IPS-18a (cell line): Measurements from ENCODE around the gene CUX1.
"Not testable (repeated sequence)": the region's sequence is repeated elsewhere in the genome, so short reads cannot be mapped to it uniquely, and the experiment has no call there.

Experiments used
- H3K27ac ChIP-seq: one replicate; pipeline ENCODE4 v1.5.1; 2013; ENCODE audit warnings: low read length
- H3K27me3 ChIP-seq: one replicate; pipeline ENCODE4 v1.6.1; 2013; ENCODE audit warnings: mild to moderate bottlenecking, low read length; ENCODE audit not compliant: control insufficient read depth, insufficient read depth
- H3K36me3 ChIP-seq: one replicate; pipeline ENCODE4 v1.6.1; 2013; ENCODE audit warnings: low read depth, low read length; ENCODE audit not compliant: control insufficient read depth
- H3K4me1 ChIP-seq: one replicate; pipeline ENCODE4 v1.6.1; 2013; ENCODE audit warnings: low read depth, low read length; ENCODE audit not compliant: control insufficient read depth
- H3K4me3 ChIP-seq: one replicate; pipeline ENCODE4 v1.5.1; 2013; ENCODE audit warnings: low read length
- H3K9ac ChIP-seq: one replicate; pipeline ENCODE4 v1.6.1; 2013; ENCODE audit warnings: mild to moderate bottlenecking, low read length, moderate library complexity
- H3K9me3 ChIP-seq: one replicate; pipeline ENCODE4 v1.6.1; 2013; ENCODE audit warnings: low read depth, low read length; ENCODE audit not compliant: control insufficient read depth

CUX1 gene

DNA sequence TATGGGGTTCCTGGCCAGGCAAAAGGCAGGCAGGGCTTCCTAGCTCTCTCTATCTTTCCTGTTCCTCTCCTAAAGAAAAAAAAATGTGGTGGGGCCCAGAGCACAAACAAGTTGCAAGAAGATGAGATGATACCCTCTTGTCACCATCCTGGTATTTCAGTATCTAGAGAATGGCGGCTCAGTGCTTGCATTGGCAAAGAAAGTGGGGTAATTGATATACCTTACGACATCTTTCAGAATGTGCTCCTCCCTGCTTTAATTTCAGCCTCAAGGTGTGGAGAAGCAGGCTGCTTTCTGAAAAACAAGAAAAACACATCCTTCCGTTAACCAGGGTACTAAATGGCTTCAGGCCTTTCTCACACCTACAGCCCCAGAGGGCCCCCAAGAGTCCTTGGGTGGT is 34.5 kb upstream of the CUX1 start:
- H3K9ac ChIP-seq = no peak overlapping the region
- H3K36me3 ChIP-seq = no peaks in the 10 kb centered on the region
- H3K4me3 ChIP-seq = no peak overlapping the region
- no peaks in the 10 kb centered on the region for H3K4me1 ChIP-seq
- H3K9me3 ChIP-seq = no peaks in the 10 kb centered on the region
- H3K27me3 ChIP-seq = no peaks in the 10 kb centered on the region
- no peak overlapping the region for H3K27ac ChIP-seq

DNA sequence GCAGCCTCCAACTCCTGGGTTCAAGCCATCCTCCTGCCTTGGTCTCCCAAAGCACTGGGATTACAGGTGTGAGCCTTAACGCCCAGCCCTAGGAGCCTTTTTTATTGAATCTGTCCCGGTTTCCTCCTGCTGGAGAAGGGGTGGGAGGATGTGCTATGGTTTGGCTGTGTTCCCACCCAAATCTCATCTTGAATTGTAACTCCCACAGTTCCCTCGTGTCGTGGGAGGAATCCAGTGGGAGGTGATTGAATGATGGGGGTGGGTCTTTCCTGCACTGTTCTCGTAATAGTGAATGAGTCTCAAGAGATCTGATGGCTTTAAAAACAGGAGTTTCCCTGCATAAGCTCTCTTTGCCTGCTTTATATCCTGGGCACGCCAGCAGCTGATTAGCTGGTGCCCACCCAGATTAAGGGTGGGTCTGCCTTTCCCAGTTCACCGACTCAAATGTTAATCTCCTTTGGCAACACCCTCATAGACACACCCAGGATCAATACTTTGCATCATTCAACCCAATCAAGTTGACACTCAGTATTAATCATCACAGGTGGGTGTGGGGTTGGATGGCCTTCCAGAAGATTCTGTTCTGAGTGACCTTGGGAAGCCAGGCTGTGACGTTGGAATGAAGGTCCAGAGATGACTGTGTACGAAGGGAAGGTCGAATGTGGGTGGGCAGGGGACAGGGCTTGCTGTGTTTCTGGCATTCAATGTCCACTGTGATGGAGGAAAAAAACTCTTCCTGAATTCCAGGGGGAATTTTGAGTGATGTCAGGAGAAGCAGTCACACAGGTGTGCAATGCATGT is 33.8 kb upstream of the CUX1 start:
- no peaks in the 10 kb centered on the region for H3K4me1 ChIP-seq
- no peaks in the 10 kb centered on the region for H3K9me3 ChIP-seq
- no peaks in the 10 kb centered on the region for H3K36me3 ChIP-seq
- H3K4me3 ChIP-seq = no peak overlapping the region
- no peak overlapping the region for H3K27ac ChIP-seq
- H3K27me3 ChIP-seq = no peaks in the 10 kb centered on the region
- H3K9ac ChIP-seq = no peak overlapping the region

DNA sequence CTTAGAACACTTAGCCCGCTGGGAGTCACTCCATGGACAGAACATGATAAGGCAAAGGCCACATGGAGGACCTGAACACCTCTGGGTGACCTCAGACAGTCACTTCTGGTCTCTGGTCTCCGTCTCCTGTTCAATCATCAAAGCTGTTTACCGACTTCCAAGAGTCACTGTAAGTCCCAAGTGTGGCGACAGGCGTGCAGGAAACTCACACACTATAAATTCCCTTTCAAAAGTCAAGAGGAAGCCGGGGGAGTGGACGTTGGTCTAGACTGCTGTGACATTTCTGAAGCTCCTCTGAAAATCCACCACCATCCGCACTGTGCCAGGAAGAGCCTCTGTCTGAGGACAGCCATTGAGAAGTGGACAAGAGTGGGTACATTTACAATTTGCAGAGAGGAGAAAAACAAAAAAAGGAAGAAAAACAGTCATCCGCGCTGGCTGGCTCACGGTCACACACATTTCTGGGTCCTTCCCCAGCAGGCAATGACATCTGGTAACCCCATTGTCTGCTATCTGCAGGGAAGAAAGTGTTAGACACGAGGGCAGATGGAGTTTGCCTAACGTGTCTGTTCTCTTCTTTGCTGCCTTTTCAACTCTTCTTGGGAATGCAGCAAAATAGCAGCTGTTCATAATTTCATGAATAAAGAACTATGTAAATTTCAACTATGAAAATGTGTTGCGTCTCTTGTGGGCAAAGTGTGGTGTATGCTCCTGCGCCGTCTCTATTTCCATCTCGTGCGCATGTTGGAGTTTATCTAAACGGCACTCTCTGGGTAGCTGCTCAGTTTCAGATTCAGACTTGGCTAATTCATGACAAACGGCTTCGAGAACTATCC is 32.9 kb upstream of the CUX1 start:
- no peak overlapping the region for H3K9ac ChIP-seq
- no peaks in the 10 kb centered on the region for H3K36me3 ChIP-seq
- H3K9me3 ChIP-seq = no peaks in the 10 kb centered on the region
- H3K4me3 ChIP-seq = no peak overlapping the region
- no peaks in the 10 kb centered on the region for H3K4me1 ChIP-seq
- no peak overlapping the region for H3K27ac ChIP-seq
- no peaks in the 10 kb centered on the region for H3K27me3 ChIP-seq

DNA sequence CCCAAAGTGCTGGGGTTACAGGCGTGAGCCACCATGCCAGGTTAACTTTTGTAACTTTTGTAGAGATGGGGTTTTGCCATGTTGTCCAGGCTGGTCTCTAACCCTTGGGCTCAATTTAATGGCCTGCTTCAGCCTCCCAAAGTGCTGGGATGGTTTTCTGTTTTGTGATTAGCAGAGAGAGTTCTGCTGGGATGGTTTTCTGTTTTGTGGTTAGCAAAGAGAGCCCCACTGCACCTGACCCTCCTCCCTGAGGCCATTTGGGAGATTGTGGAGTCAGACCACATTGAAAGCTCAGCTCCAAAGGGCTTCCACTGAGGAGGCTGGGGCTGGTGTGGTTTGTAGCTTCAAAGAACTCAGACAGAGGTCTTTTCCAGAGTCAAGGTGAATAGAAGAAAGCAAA is 29.6 kb upstream of the CUX1 start:
- Histone ChIP-seq H3K36me3 (no peaks in the 10 kb centered on the region), H3K4me1 (no peaks in the 10 kb centered on the region), H3K4me3 (no peak overlapping the region), H3K9me3 (no peaks in the 10 kb centered on the region), H3K27ac (no peak overlapping the region), H3K9ac (no peak overlapping the region), H3K27me3 (no peaks in the 10 kb centered on the region)

DNA sequence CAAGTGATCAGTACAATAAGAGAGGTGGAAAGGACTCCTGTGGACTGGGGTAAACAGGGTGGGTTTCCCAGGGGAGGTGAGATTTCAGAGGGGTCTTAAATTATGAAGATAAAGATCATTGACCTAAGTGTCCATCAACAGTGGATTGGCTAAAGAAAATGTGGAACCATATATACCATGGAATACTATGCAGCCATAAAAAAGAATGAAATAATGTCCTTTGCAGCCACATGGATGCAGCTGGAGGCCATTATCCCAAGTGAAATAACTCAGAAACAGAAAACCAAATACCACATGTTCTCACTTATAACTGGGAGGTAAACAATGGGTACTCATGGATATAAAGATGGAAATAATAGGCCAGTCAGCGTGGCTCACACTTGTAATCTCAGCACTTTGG is 28.9 kb upstream of the CUX1 start:
- no peak overlapping the region for H3K9ac ChIP-seq
- H3K9me3 ChIP-seq = no peaks in the 10 kb centered on the region
- no peak overlapping the region for H3K4me3 ChIP-seq
- no peak overlapping the region for H3K27ac ChIP-seq
- H3K27me3 ChIP-seq = no peaks in the 10 kb centered on the region
- no peaks in the 10 kb centered on the region for H3K36me3 ChIP-seq
- H3K4me1 ChIP-seq = no peaks in the 10 kb centered on the region

DNA sequence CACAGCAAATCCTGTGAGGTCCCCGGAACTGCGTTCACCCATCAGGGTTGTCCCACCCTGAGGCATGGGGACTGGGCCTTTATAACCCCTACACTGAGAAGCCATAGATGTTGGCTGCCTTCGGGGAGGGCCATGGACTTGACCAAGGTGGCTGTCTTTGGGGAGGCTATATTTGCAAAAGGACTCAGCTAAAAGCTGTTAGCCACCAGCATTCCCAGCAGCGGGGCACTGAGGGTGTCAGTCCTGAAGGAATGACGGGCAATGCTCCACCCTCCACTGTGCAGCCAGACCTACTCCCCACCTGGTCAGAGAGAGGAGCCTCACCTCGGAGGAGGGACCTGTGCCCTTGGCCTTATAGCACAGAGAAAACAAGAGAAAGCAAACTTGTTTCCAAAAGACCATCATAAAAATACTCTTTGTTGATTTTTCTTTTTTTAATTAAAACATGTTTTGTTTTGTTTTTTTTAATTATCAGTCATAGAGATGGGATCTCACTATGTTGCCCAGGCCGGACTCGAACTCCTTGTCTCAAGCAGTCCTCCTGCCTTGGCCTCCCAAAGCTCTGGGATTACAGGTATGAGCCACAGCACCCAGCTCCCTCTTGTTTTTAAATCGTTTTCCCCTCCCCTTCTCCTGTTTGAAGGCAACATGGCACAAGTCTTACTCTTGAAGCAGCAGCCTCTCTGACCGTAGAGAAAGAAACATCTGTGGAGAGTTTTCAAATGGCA is 26.7 kb upstream of the CUX1 start:
- Histone ChIP-seq H3K9me3 (no peaks in the 10 kb centered on the region), H3K4me1 (no peaks in the 10 kb centered on the region), H3K36me3 (no peaks in the 10 kb centered on the region), H3K4me3 (no peak overlapping the region), H3K27ac (no peak overlapping the region), H3K9ac (no peak overlapping the region), H3K27me3 (no peaks in the 10 kb centered on the region)

DNA sequence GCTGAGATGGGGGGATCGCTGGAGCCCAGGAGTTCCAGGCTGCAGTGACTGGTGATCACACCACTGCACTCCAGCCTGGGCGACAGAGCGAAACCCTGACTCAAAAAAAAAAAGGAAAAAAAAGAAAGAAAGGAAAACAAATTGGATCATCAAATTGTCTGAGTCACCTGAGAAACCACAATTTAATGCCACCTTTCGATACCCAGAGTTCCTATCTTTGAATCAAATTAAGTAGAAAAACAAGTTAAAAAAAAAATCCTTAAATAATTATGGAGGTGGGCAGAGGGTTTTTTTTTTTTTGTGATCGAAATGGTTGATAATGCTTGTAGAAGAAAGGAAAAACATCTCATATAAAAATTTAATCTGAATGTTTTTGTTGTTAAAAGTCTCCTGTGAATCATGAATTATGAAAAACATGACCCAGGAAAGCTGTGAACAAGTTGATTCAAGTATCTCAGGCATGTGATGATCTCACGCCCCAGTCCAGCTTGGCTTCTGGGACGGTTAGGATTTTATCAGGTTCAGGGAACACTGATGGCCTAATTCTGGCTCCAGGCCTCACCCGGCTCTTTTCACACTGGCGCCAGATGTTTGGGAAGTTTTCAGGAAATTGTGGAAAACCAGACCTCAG is 25.3 kb upstream of the CUX1 start:
- H3K9me3 ChIP-seq = no peaks in the 10 kb centered on the region
- H3K9ac ChIP-seq = no peak overlapping the region
- no peak overlapping the region for H3K4me3 ChIP-seq

DNA sequence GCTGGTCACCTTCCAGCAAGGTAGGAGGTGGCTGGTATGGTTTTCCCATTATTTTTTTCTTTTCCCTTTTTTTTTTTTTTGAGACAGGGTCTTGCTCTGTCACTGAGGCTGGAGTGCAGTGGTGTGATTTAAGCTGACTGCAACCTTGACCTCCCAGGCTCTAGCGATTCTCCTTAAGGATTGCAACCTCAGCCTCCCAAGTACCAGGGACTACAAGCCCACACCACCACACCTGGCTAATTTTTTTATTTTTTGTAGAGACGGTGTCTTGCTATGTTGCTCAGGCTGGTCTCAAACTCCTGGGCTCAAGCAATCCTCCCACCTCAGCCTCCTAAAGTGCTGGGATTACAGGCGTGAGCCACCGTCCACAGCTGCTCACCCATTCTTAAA is 24.7 kb upstream of the CUX1 start:
- not testable (repeated sequence) for H3K9me3 ChIP-seq, H3K4me3 ChIP-seq, H3K27ac ChIP-seq, H3K4me1 ChIP-seq, H3K36me3 ChIP-seq, H3K27me3 ChIP-seq, H3K9ac ChIP-seq

More for the DNA sequence above, 25.3 kb upstream of the CUX1 start:
- Histone ChIP-seq H3K36me3 (no peaks in the 10 kb centered on the region), H3K4me1 (no peaks in the 10 kb centered on the region), H3K27me3 (no peaks in the 10 kb centered on the region), H3K27ac (no peak overlapping the region)

DNA sequence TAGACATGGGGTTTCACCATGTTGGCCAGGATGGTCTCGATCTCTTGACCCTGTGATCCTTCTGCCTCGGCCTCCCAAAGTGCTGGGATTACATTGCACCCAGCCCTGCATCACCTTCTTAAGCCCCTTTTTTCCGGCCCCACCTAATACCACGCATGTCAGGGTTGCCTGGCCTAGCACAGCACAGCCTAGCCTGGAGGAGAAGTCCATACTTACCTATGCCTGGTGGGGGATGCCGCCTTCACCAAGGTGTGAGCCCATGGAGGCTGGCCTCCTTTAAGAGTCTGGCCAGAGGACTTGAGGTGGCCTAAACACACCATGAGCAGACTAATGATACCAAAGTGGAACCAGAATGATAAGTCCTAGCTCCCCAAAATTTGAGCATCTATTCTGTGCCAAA is 22.0 kb upstream of the CUX1 start:
- Histone ChIP-seq H3K9ac (no peak overlapping the region), H3K9me3 (no peaks in the 10 kb centered on the region), H3K36me3 (no peaks in the 10 kb centered on the region), H3K4me3 (no peak overlapping the region), H3K4me1 (no peaks in the 10 kb centered on the region), H3K27me3 (no peaks in the 10 kb centered on the region), H3K27ac (no peak overlapping the region)

DNA sequence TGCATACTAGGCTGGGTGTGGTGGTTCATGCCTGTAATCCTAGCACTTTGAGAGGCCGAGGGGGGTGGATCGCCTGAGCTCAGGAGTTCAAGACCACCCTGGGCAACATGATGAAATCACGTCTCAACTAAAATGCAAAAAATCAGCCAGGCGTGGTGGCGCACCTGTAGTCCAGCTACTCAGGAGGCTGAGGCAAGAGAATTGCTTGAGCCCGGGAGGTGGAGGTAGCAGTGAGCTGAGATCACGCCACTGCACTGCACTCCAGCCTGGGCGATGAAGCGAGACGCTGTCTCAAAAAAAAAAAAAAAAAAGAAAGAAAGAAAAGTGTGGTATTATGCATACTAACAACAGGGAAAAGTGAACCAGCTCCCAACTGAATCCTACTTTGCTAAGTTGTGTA is 19.3 kb upstream of the CUX1 start:
- H3K27ac ChIP-seq, H3K36me3 ChIP-seq, H3K9ac ChIP-seq, H3K27me3 ChIP-seq, H3K9me3 ChIP-seq, H3K4me3 ChIP-seq, H3K4me1 ChIP-seq: not testable (repeated sequence)
